Astrocyte (in vitro differentiated cells and primary cell): ENCODE measurements around the gene UGT1A5.

ENCODE experiments used
- EZH2 ChIP-seq: IDR thresholded peaks from 2 replicates; pipeline ENCODE4 v1.6.1; 2012; ENCODE audit warnings: mild to moderate bottlenecking, low read length, inconsistent platforms; ENCODE audit not compliant: insufficient read depth
- TF ChIP-seq, protein P1 (sequence below): IDR thresholded peaks from 2 replicates; pipeline ENCODE4 v1.5.1; 2011; ENCODE audit warnings: low read depth, mild to moderate bottlenecking, inconsistent platforms, low read length, moderate library complexity; ENCODE audit not compliant: insufficient read depth

GRCh38 chr2:233673896-233674295 lies 38.8 kb upstream of the UGT1A5 start:
- TF ChIP-seq, protein P1, sequence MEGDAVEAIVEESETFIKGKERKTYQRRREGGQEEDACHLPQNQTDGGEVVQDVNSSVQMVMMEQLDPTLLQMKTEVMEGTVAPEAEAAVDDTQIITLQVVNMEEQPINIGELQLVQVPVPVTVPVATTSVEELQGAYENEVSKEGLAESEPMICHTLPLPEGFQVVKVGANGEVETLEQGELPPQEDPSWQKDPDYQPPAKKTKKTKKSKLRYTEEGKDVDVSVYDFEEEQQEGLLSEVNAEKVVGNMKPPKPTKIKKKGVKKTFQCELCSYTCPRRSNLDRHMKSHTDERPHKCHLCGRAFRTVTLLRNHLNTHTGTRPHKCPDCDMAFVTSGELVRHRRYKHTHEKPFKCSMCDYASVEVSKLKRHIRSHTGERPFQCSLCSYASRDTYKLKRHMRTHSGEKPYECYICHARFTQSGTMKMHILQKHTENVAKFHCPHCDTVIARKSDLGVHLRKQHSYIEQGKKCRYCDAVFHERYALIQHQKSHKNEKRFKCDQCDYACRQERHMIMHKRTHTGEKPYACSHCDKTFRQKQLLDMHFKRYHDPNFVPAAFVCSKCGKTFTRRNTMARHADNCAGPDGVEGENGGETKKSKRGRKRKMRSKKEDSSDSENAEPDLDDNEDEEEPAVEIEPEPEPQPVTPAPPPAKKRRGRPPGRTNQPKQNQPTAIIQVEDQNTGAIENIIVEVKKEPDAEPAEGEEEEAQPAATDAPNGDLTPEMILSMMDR, result no peak
- no peak for TF ChIP-seq EZH2
